A673 (cell line): Measurements from ENCODE around the gene BICD1.

Source experiments
- EZH2 ChIP-seq: fragments of 200-600 bp; sonication (generic); IDR thresholded peaks from 2 replicates; pipeline ENCODE4 v1.6.1; 2017; ENCODE audit warnings: borderline replicate concordance, low read depth, mild to moderate bottlenecking, mixed read lengths, antibody characterized with exemption, low read length; ENCODE audit not compliant: poor library complexity, severe bottlenecking
- TF ChIP-seq, protein P1 (sequence below): fragments of 300-800, 200-600 bp; sonication (generic); conservative IDR thresholded peaks from 2 replicates; pipeline ENCODE4 v1.5.1; 2017; ENCODE audit warnings: low read depth, mild to moderate bottlenecking, antibody characterized with exemption, low read length, moderate library complexity, mixed read lengths

DNA sequence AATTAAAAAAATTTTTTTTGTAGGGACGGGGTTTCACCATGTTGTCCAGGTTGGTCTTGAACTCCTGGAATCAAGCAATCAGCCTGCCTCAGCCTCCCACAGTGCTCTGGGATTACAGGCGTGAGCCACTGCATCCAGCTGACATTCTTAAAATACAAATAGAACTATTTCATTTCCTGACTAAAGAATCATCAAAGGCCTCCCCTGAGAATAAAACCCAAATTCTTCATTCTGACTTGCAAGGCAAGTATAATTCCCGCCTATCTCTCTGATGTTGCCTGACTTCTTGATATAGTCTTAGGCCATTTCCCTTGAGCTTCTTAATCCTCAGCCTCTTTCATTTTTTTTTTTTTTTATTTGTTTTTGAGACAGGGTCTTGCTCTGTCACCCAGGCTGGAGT is 4.4 kb upstream of the BICD1 start:
- TF ChIP-seq, protein P1, sequence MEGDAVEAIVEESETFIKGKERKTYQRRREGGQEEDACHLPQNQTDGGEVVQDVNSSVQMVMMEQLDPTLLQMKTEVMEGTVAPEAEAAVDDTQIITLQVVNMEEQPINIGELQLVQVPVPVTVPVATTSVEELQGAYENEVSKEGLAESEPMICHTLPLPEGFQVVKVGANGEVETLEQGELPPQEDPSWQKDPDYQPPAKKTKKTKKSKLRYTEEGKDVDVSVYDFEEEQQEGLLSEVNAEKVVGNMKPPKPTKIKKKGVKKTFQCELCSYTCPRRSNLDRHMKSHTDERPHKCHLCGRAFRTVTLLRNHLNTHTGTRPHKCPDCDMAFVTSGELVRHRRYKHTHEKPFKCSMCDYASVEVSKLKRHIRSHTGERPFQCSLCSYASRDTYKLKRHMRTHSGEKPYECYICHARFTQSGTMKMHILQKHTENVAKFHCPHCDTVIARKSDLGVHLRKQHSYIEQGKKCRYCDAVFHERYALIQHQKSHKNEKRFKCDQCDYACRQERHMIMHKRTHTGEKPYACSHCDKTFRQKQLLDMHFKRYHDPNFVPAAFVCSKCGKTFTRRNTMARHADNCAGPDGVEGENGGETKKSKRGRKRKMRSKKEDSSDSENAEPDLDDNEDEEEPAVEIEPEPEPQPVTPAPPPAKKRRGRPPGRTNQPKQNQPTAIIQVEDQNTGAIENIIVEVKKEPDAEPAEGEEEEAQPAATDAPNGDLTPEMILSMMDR: no peak
- TF ChIP-seq EZH2: no peak
